SK-N-MC (cell line): ENCODE data around the gene KLK10.

Experiments
- EZH2 ChIP-seq: fragments of 200-600 bp; sonication (generic); IDR thresholded peaks from one replicate; pipeline ENCODE4 v1.6.1; 2017; ENCODE audit warnings: antibody characterized with exemption
- POLR2AphosphoS5 ChIP-seq: IDR thresholded peaks from 2 replicates; pipeline ENCODE4 v1.6.1; 2012; ENCODE audit warnings: mild to moderate bottlenecking, low read depth, low read length, borderline replicate concordance

- TF ChIP-seq EZH2 (no peak), POLR2AphosphoS5 (no peak)
These were observed 41.9 kb downstream of the KLK10 start for GRCh38 chr19:50977626-50978025.
